PFSK-1 (cell line): ENCODE results near the gene TTC36.

Experiments used
- FOXP2 ChIP-seq: optimal IDR thresholded peaks from 2 replicates; pipeline ENCODE3; 2011; ENCODE audit warnings: borderline replicate concordance, control low read depth, inconsistent platforms; ENCODE audit not compliant: insufficient read depth; ENCODE audit errors: extremely low read length, extremely low read depth
- POLR2AphosphoS5 ChIP-seq: IDR thresholded peaks from 2 replicates; pipeline ENCODE4 v1.6.1; 2012; ENCODE audit warnings: low read depth, mild to moderate bottlenecking, control low read depth, low read length, moderate library complexity
- REST ChIP-seq, 2 experiments: IDR thresholded peaks; 2 replicates each; pipeline versions ENCODE4 v1.6.1 to v1.8.0; 2011 to 2012; ENCODE audit warnings: low read depth in 2 of 2, low read length in 2 of 2, control low read depth in 1 of 2, inconsistent platforms in 1 of 2, mild to moderate bottlenecking in 1 of 2, moderate library complexity in 1 of 2; ENCODE audit not compliant: insufficient read depth in 1 of 2
- SIN3A ChIP-seq: IDR thresholded peaks from 2 replicates; pipeline ENCODE4 v1.6.1; 2012; ENCODE audit warnings: mild to moderate bottlenecking, low read length, moderate library complexity, borderline replicate concordance; ENCODE audit not compliant: insufficient read depth
- TAF1 ChIP-seq: IDR thresholded peaks from 2 replicates; pipeline ENCODE4 v1.6.1; 2012; ENCODE audit warnings: low read length, control low read depth, borderline replicate concordance; ENCODE audit not compliant: insufficient read depth

TTC36 gene

GRCh38 chr11:118545533-118545932, 18.3 kb downstream of the TTC36 start:
- TF ChIP-seq FOXP2, result no peak
- no peak for TF ChIP-seq SIN3A
- no peak for TF ChIP-seq TAF1
- no peak for TF ChIP-seq REST (IDR thresholded peaks at IDR 0.05; ENCODE audit: insufficient read depth in 1 of 2, low read depth in 2 of 2, low read length in 2 of 2)
- TF ChIP-seq POLR2AphosphoS5, result no peak

GRCh38 chr11:118547132-118547531, 19.9 kb downstream of the TTC36 start:
- no peak for TF ChIP-seq REST (IDR thresholded peaks at IDR 0.05; ENCODE audit: insufficient read depth in 1 of 2, low read depth in 2 of 2, low read length in 2 of 2)
- no peak for TF ChIP-seq SIN3A
- no peak for TF ChIP-seq TAF1
- no peak for TF ChIP-seq POLR2AphosphoS5
- no peak for TF ChIP-seq FOXP2

- no peak for TF ChIP-seq POLR2AphosphoS5
- TF ChIP-seq TAF1, result no peak
- no peak for TF ChIP-seq SIN3A
- TF ChIP-seq FOXP2, result no peak
- no peak for TF ChIP-seq REST (IDR thresholded peaks at IDR 0.05; ENCODE audit: insufficient read depth in 1 of 2, low read depth in 2 of 2, low read length in 2 of 2)
Observed at GRCh38 chr11:118552341-118552740, 25.1 kb downstream of the TTC36 start.

- TF ChIP-seq REST (IDR thresholded peaks at IDR 0.05; ENCODE audit: insufficient read depth in 1 of 2, low read depth in 2 of 2, low read length in 2 of 2) (no peak), SIN3A (no peak), TAF1 (no peak), FOXP2 (no peak), POLR2AphosphoS5 (no peak)
Observed at GRCh38 chr11:118560806-118561205, 33.5 kb downstream of the TTC36 start.

- TF ChIP-seq TAF1 (no peak), REST (IDR thresholded peaks at IDR 0.05; ENCODE audit: insufficient read depth in 1 of 2, low read depth in 2 of 2, low read length in 2 of 2) (no peak), FOXP2 (no peak)
Observed at GRCh38 chr11:118565051-118565450, 37.8 kb downstream of the TTC36 start.
